Gastrocnemius medialis (tissue), 4 donors: ENCODE results near the gene UPB1. TPM values are rescaled to one million over a fixed set of nuclear protein-coding genes. Genes with fewer than 3 reads are reported as not detected.
A peak's percentile ranks its signal among the peaks of the same experiment; 100 is the strongest.

Experiments used
- ATAC-seq, 2 donors: fragments of 150-250 bp; one replicate each; pipeline ENCODE4 v1.9.1; 2016
- DNase-seq, 2 donors: peaks; one replicate each; pipeline ENCODE4 v3.0.0-alpha.2; 2019
- H3K27ac ChIP-seq, 4 donors: fragments of 200-600 bp; sonication (generic); 1 replicate in 1 of 4; 2 replicates in 3 of 4; pipeline ENCODE4 v1.5.1; 2016 to 2018; ENCODE audit warnings: mild to moderate bottlenecking in 2 of 4, moderate library complexity in 1 of 4
- H3K27me3 ChIP-seq, 3 donors: fragments of 200-600 bp; sonication (generic) in 2 of 3; 1 replicate in 1 of 3; 2 replicates in 2 of 3; pipeline versions ENCODE4 v1.5.1 to v1.6.0; 2016 to 2019; ENCODE audit warnings: mild to moderate bottlenecking in 1 of 3, moderate library complexity in 1 of 3
- H3K36me3 ChIP-seq, 2 donors: fragments of 200-600 bp; sonication (generic) in 1 of 2; one replicate each; pipeline ENCODE4 v1.5.1; 2017 to 2018
- H3K4me1 ChIP-seq, 2 donors: fragments of 200-600 bp; sonication (generic) in 1 of 2; one replicate each; pipeline ENCODE4 v1.5.1; 2016 to 2017; ENCODE audit warnings: mild to moderate bottlenecking in 2 of 2
- H3K4me3 ChIP-seq, 4 donors: fragments of 200-600 bp; sonication (generic) in 3 of 4; 1 replicate in 1 of 4; 2 replicates in 3 of 4; pipeline ENCODE4 v1.5.1; 2016 to 2019; ENCODE audit warnings: mild to moderate bottlenecking in 2 of 4
- H3K9me3 ChIP-seq, 3 donors: fragments of 200-600 bp; sonication (generic) in 2 of 3; 1 replicate in 1 of 3; 2 replicates in 2 of 3; pipeline ENCODE4 v1.5.1; 2016 to 2019
- POLR2A ChIP-seq, 2 donors: fragments of 450-650 bp; IDR thresholded peaks; one replicate each; pipeline ENCODE4 v1.6.1; 2017; ENCODE audit warnings: antibody characterized with exemption in 2 of 2, mild to moderate bottlenecking in 2 of 2, moderate library complexity in 2 of 2
- in situ Hi-C, 4 donors: fragments of 200-750 bp; cut with MboI; loops; one replicate each; pipeline versions ENCODE4 v1.15.0 to v1.8.0; 2017; ENCODE audit warnings: low sequenced_read_pairs in 4 of 4
- intact Hi-C: fragments of 100-400 bp; cut with DNase I; formaldehyde crosslinking; loops from one replicate; pipeline ENCODE4 v1.15.1; 2023; ENCODE audit warnings: low total_unique reads
- total RNA-seq, 4 donors: library from RNA; depleted of rRNA; stranded (reverse); fragments of >200 nt; gene quantifications; one replicate each; pipeline versions ENCODE4 v1.1.0 to v1.2.3, GENCODE V29; 2016
- TF ChIP-seq, protein P1 (sequence below), 5 experiments: fragments of 450-650 bp in 3 of 5; fragments of 200-600 bp in 2 of 5; sonication (generic) in 2 of 5; IDR thresholded peaks in 4 of 5; conservative IDR thresholded peaks in 1 of 5; 1 replicate in 4 of 5; 2 replicates in 1 of 5; pipeline ENCODE4 v1.5.1; 2016 to 2019; ENCODE audit warnings: antibody characterized with exemption in 5 of 5, mild to moderate bottlenecking in 3 of 5, moderate library complexity in 3 of 5

The UPB1 gene
- total RNA-seq, 4 donors from 2014 or later: 0.20 to 0.25 (median 0.22) TPM

DNA sequence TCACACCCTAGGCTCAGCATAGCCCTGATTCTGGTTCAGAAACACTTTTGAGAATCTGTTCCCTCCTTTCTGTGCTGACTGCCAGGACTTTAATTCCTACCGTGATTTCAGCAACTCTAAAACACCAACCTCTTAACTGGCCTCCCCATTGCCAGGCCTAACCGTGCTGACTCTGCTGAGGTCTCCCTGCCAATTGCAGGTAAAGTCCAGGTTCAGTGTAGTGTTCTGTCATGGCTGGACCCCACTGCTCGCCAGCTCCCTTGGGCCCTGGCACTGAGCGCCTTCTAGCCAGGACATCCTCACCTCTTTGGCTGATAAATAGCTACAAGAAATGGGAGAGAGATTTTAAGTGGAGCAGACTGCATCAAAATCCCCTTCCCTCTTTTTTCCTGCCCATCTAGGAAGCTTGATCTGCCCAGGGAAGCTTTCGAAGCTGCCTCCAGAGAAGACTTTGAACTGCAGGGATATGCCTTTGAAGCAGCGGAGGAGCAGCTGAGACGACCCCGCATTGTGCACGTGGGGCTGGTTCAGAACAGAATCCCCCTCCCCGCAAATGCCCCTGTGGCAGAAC, 4.7 kb downstream of the UPB1 start:
- DNase-seq: no peak
- intact Hi-C loops: loop anchor here (5.0 kb wide), 1 partner anchor 77 kb away; no protein-coding TSS in a partner anchor
- H3K4me1 ChIP-seq: peaks cover under 1 to 10% of the 10 kb centered on the region in 2 donors
- no peaks in the 10 kb centered on the region for H3K36me3 ChIP-seq
- TF ChIP-seq, protein P1, sequence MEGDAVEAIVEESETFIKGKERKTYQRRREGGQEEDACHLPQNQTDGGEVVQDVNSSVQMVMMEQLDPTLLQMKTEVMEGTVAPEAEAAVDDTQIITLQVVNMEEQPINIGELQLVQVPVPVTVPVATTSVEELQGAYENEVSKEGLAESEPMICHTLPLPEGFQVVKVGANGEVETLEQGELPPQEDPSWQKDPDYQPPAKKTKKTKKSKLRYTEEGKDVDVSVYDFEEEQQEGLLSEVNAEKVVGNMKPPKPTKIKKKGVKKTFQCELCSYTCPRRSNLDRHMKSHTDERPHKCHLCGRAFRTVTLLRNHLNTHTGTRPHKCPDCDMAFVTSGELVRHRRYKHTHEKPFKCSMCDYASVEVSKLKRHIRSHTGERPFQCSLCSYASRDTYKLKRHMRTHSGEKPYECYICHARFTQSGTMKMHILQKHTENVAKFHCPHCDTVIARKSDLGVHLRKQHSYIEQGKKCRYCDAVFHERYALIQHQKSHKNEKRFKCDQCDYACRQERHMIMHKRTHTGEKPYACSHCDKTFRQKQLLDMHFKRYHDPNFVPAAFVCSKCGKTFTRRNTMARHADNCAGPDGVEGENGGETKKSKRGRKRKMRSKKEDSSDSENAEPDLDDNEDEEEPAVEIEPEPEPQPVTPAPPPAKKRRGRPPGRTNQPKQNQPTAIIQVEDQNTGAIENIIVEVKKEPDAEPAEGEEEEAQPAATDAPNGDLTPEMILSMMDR (IDR thresholded peaks at IDR 0.05 in 4 of 5, conservative IDR thresholded peaks at IDR 0.05 in 1 of 5): no peak
- TF ChIP-seq POLR2A (IDR thresholded peaks at IDR 0.05): no peak
- in situ Hi-C loops: loop anchor here in 2 of 4 donors (10.0 kb wide), 2 partner anchors 65 to 85 kb away; no protein-coding TSS in a partner anchor
- H3K27me3 ChIP-seq: peaks cover 3 to 9% (median 7%) of the 10 kb centered on the region in 3 donors
- ATAC-seq: no peak
- H3K9me3 ChIP-seq: no peaks in the 10 kb centered on the region
- no peak overlapping the region for H3K4me3 ChIP-seq
- H3K27ac ChIP-seq: peak overlapping the region in 1 of 4 donors; percentile 23

DNA sequence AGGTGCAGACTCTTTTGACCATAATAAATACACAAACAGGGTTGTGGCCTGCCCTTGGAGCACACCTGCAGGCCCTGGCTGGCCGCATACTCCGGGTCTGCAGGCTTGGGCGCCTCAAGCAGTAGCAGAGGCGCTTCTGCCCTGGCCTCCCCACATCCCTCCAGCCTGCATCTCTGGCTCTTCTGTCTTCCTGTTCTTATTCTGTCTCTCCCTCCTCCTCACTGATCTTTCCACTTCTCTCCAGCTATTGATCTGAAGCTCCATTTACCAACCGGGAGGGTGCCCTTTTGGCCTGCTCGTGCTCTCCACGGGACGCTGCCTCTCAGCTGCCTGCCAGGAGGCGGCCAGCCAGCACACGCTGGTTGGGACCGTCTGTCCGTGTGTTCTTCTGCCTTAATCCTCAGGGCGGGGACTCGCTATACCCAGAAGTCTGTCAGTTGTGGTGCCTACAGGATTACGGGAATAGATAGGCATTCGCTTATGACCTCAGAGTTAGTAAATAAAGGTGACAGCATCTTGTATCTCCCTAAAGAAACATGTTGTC, 5.2 kb downstream of the UPB1 start:
- H3K9me3 ChIP-seq: no peaks in the 10 kb centered on the region
- in situ Hi-C loops (loop anchor here in 1 of 4 donors (10.0 kb wide), 1 partner anchor 66 kb away; no protein-coding TSS in a partner anchor), intact Hi-C loops (loop anchor here (5.0 kb wide), 1 partner anchor 78 kb away; no protein-coding TSS in a partner anchor)
- peak overlapping the region in 1 of 4 donors; percentile 26 for H3K27ac ChIP-seq
- no peak for TF ChIP-seq POLR2A (IDR thresholded peaks at IDR 0.05)
- TF ChIP-seq, protein P1 (IDR thresholded peaks at IDR 0.05 in 4 of 5, conservative IDR thresholded peaks at IDR 0.05 in 1 of 5): no peak
- H3K4me3 ChIP-seq: no peak overlapping the region
- peaks cover 0 to 4% (median 1%) of the 10 kb centered on the region in 3 donors for H3K27me3 ChIP-seq
- no peak for DNase-seq
- peaks cover 0 to 10% of the 10 kb centered on the region in 2 donors for H3K4me1 ChIP-seq
- ATAC-seq: peak in 1 of 2 donors; percentile 73
- no peaks in the 10 kb centered on the region for H3K36me3 ChIP-seq

DNA sequence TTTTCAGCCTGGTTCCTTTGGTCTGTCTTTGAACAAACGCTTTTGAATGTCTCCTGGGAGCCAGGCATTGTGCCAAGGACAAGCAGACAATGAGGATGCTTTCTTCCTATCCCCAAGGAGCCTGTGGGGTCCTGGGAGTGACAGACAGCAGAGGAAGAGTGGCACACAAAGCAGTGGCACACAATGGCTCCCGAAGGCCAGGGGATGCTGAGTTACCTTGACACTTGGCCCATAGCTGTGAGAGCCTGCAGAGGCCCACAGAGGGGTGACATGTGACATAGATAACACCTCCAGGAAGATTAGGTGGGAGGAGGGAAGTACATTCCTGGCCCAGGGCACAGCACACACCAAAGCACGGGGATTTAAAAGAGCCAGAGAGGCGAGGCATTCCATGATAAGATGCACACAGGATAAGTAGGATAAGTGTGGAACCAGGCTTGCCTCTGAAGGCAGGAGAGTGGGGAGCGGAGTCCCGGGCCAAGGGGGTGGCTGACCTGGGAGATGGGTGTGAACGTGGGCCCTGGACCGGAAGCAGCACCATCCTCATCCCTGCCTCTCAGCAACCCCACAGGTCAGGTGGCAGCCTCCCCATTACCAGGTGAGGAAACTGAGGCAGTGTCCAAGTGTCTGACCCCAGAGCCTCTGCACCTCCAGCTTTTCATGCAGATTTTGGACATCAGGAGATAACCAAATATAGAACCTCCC, 6.3 kb downstream of the UPB1 start:
- no peaks in the 10 kb centered on the region for H3K36me3 ChIP-seq
- peaks cover 0 to 10% of the 10 kb centered on the region in 2 donors for H3K4me1 ChIP-seq
- no peak overlapping the region for H3K4me3 ChIP-seq
- in situ Hi-C loops: loop anchor here in 1 of 4 donors (10.0 kb wide), 1 partner anchor 67 kb away; no protein-coding TSS in a partner anchor
- intact Hi-C loops: loop anchor here (5.0 kb wide), 1 partner anchor 79 kb away; no protein-coding TSS in a partner anchor
- H3K9me3 ChIP-seq: no peaks in the 10 kb centered on the region
- H3K27me3 ChIP-seq: no peaks in the 10 kb centered on the region
- DNase-seq (no peak), ATAC-seq (no peak)
- no peak for TF ChIP-seq POLR2A (IDR thresholded peaks at IDR 0.05)
- H3K27ac ChIP-seq: no peak overlapping the region

DNA sequence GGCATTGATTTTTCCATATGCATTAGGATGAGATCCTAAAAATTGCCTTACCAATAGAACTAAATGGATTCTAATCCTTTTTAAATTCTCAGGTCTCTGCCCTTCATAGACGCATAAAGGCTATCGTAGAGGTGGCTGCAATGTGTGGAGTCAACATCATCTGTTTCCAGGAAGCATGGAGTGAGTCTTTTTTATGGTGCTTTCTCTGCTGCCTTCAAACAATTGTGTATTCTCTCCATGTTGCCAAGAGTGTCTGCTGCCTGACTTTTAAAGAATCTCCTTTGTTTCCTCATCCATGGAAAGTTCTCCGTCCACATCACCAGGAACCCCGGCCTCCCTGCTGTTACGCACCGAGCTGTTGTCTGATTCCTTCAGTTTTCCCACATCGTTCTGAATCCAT, 6.9 kb downstream of the UPB1 start:
- no peak for TF ChIP-seq POLR2A (IDR thresholded peaks at IDR 0.05)
- TF ChIP-seq, protein P1 (IDR thresholded peaks at IDR 0.05 in 4 of 5, conservative IDR thresholded peaks at IDR 0.05 in 1 of 5): no peak
- Histone ChIP-seq H3K4me1 (peaks cover 0 to 10% of the 10 kb centered on the region in 2 donors), H3K4me3 (no peak overlapping the region), H3K27me3 (no peaks in the 10 kb centered on the region), H3K9me3 (no peaks in the 10 kb centered on the region), H3K27ac (no peak overlapping the region), H3K36me3 (no peaks in the 10 kb centered on the region)
- in situ Hi-C loops (loop anchor here in 1 of 4 donors (10.0 kb wide), 1 partner anchor 67 kb away; no protein-coding TSS in a partner anchor), intact Hi-C loops (loop anchor here (5.0 kb wide), 1 partner anchor 80 kb away; no protein-coding TSS in a partner anchor)
- DNase-seq: no peak
- no peak for ATAC-seq
